ENCODE measurements around the gene PDLIM5.

GRCh38 chr4:94420356-94420755 lies 31.4 kb upstream of the PDLIM5 start:
- TF ChIP-seq EP300 (IDR thresholded peaks at IDR 0.05; ENCODE audit: borderline replicate concordance) (no peak), FOXM1 (IDR thresholded peaks at IDR 0.05; ENCODE audit: borderline replicate concordance, low read depth) (no peak), CEBPB (IDR thresholded peaks at IDR 0.05) (no peak), RAD21 (IDR thresholded peaks at IDR 0.05; ENCODE audit: low read depth) (no peak)
